ENCODE results near the gene STKLD1.

Gene STKLD1

GRCh38 chr9:133420392-133420827 is 44.2 kb downstream of the STKLD1 start:
- DNase-seq = no peak

GRCh38 chr9:133421615-133422542 is 45.7 kb downstream of the STKLD1 start, which contains the start of gene ADAMTS13:
TSS of gene ADAMTS13 (plus strand) at chr9:133422367. CDS start at chr9:133422444, 77 bp downstream.
- no peak for DNase-seq

- DNase-seq = no peak
Observed at GRCh38 chr9:133423216-133423615, 47.0 kb downstream of the STKLD1 start.

- no peak for DNase-seq
Observed at GRCh38 chr9:133424187-133424586, 48.0 kb downstream of the STKLD1 start.

GRCh38 chr9:133425049-133425632 is 49.0 kb downstream of the STKLD1 start:
- DNase-seq = no peak

- no peak for DNase-seq
Observed at GRCh38 chr9:133426011-133426410, 49.8 kb downstream of the STKLD1 start.

GRCh38 chr9:133427658-133428348 is 51.6 kb downstream of the STKLD1 start:
- no peak for DNase-seq

GRCh38 chr9:133428617-133429101 is 52.5 kb downstream of the STKLD1 start:
- DNase-seq = no peak

- DNase-seq = no peak
Observed at GRCh38 chr9:133429214-133429613, 53.0 kb downstream of the STKLD1 start.

- no peak for DNase-seq
Observed at GRCh38 chr9:133429641-133430161, 53.5 kb downstream of the STKLD1 start.

- no peak for DNase-seq
Observed at GRCh38 chr9:133430244-133430643, 54.1 kb downstream of the STKLD1 start.

- DNase-seq = no peak
Observed at GRCh38 chr9:133433351-133433843, 57.2 kb downstream of the STKLD1 start.

- no peak for DNase-seq
Observed at GRCh38 chr9:133436681-133437080, 60.5 kb downstream of the STKLD1 start.

GRCh38 chr9:133437753-133438531 is 61.8 kb downstream of the STKLD1 start:
- no peak for DNase-seq

GRCh38 chr9:133439337-133439736 is 63.2 kb downstream of the STKLD1 start:
- DNase-seq = no peak

- DNase-seq = no peak
Observed at GRCh38 chr9:133440874-133441273, 64.7 kb downstream of the STKLD1 start.

GRCh38 chr9:133441571-133441970 is 65.4 kb downstream of the STKLD1 start:
- DNase-seq = no peak

GRCh38 chr9:133443248-133443647 is 67.1 kb downstream of the STKLD1 start:
- DNase-seq = no peak

GRCh38 chr9:133443982-133444381 is 67.8 kb downstream of the STKLD1 start:
- DNase-seq = no peak

GRCh38 chr9:133445293-133445969 is 69.3 kb downstream of the STKLD1 start:
- DNase-seq = no peak

- DNase-seq = no peak
Observed at GRCh38 chr9:133448487-133448972, 72.4 kb downstream of the STKLD1 start.

All from central memory CD4-positive, alpha-beta T cell (primary cell).